GM12873 (cell line): Measurements from ENCODE around the gene MMP17.

Experiments
- CTCF ChIP-seq: IDR thresholded peaks from 2 replicates; pipeline ENCODE4 v1.5.1; 2012; ENCODE audit warnings: low read depth, mild to moderate bottlenecking, moderate library complexity, low read length, control low read depth; ENCODE audit not compliant: insufficient read depth; ENCODE audit errors: missing control alignments

The MMP17 gene

DNA sequence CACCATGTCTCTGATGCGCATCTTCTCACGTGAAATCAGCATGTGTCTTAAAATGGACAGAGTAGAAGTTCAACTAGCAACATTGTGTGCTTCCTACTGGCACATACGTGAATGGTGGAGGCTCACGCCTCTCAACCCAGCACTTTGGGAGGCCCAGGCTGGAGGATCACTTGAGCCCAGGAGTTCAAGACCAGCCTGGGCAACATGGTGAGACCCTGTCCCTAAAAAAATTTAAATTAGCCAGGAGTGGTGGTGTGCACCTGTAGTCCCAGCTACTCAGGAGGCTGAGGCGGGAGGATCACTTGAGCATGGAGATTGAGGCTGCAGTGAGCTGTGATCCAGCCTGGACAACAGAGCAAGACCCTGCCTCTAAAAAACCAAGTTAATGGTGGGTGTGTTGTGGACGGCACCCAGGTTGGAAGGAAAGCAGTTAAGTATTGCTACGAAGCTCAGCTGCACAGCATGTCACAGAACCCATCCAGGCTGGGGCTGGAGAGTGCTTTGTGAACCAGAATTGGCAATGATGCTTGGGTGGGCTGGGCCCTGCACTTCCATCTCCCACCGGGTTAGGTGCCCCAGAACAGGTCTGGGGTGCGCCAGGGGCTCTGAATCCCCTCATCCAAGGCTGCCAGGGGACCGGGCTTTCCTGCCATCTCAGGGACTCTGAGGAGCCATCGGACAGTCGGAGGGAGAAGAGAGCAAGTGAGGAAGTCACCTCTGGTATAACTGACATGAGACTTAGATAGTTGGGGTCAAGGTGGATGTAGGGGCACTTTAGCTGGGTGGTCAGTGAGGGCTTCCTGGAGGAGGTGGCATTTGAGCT lies 33.3 kb downstream of the MMP17 start:
- TF ChIP-seq CTCF, result no peak

DNA sequence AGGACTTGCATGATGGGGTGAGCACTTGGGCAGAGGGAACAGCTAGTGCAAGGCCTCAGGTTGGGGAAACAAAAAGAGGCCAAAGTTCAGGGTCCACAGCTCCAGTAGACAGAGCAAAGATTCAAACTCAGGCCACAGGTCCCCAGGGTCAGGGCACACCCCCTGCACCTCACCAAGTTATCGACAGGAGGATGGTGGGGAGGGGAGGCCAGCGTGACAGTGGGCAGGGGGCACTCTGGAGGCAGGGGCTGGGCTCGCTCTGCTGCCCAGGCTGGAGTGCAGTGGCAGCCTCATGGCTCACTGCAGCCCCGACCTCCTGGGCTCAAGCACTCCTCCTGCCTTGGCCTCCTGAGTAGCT lies 33.9 kb downstream of the MMP17 start:
- TF ChIP-seq CTCF, result no peak

DNA sequence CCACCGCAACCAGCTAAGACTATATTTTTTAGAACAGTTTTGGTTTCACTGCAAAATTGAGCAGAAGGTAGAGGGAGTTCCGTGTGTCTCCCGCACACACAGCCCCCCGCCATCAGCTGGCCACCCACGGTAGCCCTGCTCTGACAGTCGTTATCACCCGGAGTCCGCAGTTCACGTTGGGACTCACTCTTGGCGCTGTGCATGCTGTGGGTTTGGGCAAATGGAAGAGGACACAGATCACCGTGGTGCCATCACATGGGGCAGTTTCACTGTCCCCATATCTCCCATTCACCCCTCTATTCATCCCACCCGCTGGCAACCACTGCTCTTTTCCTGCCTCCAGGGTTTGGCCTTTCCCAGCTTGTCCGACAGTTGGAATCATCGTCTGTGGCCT lies 34.4 kb downstream of the MMP17 start:
- no peak for TF ChIP-seq CTCF

GRCh38 chr12:131862994-131863710 lies 35.0 kb downstream of the MMP17 start:
- TF ChIP-seq CTCF, result no peak

DNA sequence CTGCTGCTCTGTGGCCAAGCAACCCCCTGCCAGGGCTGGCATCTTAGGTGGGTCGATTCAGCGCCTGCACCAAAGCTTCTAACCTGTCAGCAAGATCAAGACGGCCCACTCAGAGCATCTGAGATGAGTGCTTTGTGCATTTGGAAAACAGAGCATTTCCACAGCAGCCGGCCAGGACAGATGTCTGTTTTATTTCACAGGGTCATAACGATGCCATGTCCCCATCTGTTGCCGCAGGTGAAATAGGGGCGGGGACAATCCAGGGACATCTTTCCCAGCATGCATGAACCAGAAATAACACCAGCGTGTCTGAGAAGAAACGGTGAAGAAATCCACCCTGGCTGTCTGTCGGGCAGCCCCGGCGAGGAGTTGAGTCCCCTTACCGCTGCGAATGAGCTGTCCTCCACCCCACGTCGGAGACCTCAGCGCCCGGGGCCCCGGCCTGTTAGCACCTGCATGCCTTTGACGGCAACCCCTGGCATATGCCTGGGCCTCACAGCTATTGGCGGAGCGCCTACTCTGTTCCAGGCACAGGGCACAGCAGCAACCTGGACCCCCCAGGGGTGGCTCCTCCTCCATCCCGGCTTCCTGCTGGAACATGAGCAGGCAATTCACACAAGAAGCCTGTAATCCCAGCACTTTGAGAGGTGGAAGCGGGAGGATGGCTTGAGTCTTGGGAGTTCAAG lies 35.7 kb downstream of the MMP17 start:
- no peak for TF ChIP-seq CTCF

GRCh38 chr12:131864469-131864868 lies 36.3 kb downstream of the MMP17 start:
- TF ChIP-seq CTCF, result no peak
